ENCODE results near the gene ZBTB5.

DNA sequence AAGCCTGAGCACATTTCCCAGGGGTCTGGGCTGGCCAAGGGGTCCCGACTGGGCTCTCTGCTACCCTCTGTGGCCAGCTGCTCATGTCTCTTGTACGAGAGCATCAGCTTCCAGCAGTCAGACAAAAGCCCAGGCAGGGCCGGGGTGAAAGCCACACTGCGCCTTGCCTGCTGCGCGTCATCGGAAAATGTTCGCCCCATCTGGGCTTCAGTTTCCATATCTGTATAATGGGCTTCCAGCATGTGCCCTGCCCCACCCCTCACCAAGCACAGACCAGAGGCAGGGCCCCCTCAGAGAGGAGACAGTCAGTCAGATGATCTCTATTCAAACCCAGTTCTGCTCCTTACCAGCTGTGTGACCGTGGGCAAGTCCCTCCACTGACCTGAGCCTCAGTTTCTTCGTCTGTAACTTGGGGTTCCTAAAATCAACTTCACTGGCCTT lies 50.7 kb downstream of the ZBTB5 start:
- TF ChIP-seq EZH2 (IDR thresholded peaks at IDR 0.05; ENCODE audit: borderline replicate concordance, low read depth, low read length) (no peak), ZNF76 (CRISPR knock-in tag; IDR thresholded peaks at IDR 0.05; ENCODE audit: borderline replicate concordance) (no peak), FOS (IDR thresholded peaks at IDR 0.05; ENCODE audit: extremely low read depth, insufficient read length) (no peak), CHD2 (IDR thresholded peaks at IDR 0.05; ENCODE audit: low read depth, low read length) (no peak), PHB (CRISPR knock-in tag; IDR thresholded peaks at IDR 0.05) (no peak), CTCF (IDR thresholded peaks at IDR 0.05 in 2 of 3, conservative IDR thresholded peaks at IDR 0.05 in 1 of 3; ENCODE audit: insufficient read depth in 2 of 3, low read depth in 1 of 3, low read length in 3 of 3) (no peak), CEBPB (tag; IDR thresholded peaks at IDR 0.05) (no peak), ZNF24 (IDR thresholded peaks at IDR 0.05) (no peak), CREB3 (tag; conservative IDR thresholded peaks at IDR 0.05; ENCODE audit: low read depth) (no peak), HDAC2 (IDR thresholded peaks at IDR 0.05) (no peak)
- TF ChIP-seq, protein P1, sequence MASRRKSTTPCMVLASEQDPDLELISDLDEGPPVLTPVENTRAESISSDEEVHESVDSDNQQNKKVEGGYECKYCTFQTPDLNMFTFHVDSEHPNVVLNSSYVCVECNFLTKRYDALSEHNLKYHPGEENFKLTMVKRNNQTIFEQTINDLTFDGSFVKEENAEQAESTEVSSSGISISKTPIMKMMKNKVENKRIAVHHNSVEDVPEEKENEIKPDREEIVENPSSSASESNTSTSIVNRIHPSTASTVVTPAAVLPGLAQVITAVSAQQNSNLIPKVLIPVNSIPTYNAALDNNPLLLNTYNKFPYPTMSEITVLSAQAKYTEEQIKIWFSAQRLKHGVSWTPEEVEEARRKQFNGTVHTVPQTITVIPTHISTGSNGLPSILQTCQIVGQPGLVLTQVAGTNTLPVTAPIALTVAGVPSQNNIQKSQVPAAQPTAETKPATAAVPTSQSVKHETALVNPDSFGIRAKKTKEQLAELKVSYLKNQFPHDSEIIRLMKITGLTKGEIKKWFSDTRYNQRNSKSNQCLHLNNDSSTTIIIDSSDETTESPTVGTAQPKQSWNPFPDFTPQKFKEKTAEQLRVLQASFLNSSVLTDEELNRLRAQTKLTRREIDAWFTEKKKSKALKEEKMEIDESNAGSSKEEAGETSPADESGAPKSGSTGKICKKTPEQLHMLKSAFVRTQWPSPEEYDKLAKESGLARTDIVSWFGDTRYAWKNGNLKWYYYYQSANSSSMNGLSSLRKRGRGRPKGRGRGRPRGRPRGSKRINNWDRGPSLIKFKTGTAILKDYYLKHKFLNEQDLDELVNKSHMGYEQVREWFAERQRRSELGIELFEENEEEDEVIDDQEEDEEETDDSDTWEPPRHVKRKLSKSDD (conservative IDR thresholded peaks at IDR 0.05; ENCODE audit: low read length): no peak

All from K562 (cell line).